ENCODE results near the gene EIF2AK2. TPM values are rescaled to one million over a fixed set of nuclear protein-coding genes. Genes with fewer than 3 reads are reported as not detected.

The EIF2AK2 gene
- total and polyA plus RNA-seq, 10 of the 15 experiments (the other 5 are each of a cell fraction or from before 2014, with no cell fraction given) = 16.2 to 81.4 (median 63.3) TPM

GRCh38 chr2:37167636-37168180 lies 10.9 kb upstream of the EIF2AK2 start (continued):
- TF ChIP-seq NR2C2 (IDR thresholded peaks at IDR 0.05; ENCODE audit: borderline replicate concordance, control insufficient read depth, insufficient read length, low read depth) (no peak), E2F8 (IDR thresholded peaks at IDR 0.05; ENCODE audit: low read depth, partially characterized antibody) (no peak), SIN3A (IDR thresholded peaks at IDR 0.05; ENCODE audit: low read depth, low read length) (no peak), ZNF274 (IDR thresholded peaks at IDR 0.05; ENCODE audit: insufficient read depth, insufficient read length) (no peak), SP1 (IDR thresholded peaks at IDR 0.05; ENCODE audit: low read depth, low read length) (no peak)
- TF ChIP-seq, protein P1, sequence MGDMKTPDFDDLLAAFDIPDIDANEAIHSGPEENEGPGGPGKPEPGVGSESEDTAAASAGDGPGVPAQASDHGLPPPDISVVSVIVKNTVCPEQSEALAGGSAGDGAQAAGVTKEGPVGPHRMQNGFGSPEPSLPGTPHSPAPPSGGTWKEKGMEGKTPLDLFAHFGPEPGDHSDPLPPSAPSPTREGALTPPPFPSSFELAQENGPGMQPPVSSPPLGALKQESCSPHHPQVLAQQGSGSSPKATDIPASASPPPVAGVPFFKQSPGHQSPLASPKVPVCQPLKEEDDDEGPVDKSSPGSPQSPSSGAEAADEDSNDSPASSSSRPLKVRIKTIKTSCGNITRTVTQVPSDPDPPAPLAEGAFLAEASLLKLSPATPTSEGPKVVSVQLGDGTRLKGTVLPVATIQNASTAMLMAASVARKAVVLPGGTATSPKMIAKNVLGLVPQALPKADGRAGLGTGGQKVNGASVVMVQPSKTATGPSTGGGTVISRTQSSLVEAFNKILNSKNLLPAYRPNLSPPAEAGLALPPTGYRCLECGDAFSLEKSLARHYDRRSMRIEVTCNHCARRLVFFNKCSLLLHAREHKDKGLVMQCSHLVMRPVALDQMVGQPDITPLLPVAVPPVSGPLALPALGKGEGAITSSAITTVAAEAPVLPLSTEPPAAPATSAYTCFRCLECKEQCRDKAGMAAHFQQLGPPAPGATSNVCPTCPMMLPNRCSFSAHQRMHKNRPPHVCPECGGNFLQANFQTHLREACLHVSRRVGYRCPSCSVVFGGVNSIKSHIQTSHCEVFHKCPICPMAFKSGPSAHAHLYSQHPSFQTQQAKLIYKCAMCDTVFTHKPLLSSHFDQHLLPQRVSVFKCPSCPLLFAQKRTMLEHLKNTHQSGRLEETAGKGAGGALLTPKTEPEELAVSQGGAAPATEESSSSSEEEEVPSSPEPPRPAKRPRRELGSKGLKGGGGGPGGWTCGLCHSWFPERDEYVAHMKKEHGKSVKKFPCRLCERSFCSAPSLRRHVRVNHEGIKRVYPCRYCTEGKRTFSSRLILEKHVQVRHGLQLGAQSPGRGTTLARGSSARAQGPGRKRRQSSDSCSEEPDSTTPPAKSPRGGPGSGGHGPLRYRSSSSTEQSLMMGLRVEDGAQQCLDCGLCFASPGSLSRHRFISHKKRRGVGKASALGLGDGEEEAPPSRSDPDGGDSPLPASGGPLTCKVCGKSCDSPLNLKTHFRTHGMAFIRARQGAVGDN (IDR thresholded peaks at IDR 0.05) = no peak
- TF ChIP-seq, protein P2, sequence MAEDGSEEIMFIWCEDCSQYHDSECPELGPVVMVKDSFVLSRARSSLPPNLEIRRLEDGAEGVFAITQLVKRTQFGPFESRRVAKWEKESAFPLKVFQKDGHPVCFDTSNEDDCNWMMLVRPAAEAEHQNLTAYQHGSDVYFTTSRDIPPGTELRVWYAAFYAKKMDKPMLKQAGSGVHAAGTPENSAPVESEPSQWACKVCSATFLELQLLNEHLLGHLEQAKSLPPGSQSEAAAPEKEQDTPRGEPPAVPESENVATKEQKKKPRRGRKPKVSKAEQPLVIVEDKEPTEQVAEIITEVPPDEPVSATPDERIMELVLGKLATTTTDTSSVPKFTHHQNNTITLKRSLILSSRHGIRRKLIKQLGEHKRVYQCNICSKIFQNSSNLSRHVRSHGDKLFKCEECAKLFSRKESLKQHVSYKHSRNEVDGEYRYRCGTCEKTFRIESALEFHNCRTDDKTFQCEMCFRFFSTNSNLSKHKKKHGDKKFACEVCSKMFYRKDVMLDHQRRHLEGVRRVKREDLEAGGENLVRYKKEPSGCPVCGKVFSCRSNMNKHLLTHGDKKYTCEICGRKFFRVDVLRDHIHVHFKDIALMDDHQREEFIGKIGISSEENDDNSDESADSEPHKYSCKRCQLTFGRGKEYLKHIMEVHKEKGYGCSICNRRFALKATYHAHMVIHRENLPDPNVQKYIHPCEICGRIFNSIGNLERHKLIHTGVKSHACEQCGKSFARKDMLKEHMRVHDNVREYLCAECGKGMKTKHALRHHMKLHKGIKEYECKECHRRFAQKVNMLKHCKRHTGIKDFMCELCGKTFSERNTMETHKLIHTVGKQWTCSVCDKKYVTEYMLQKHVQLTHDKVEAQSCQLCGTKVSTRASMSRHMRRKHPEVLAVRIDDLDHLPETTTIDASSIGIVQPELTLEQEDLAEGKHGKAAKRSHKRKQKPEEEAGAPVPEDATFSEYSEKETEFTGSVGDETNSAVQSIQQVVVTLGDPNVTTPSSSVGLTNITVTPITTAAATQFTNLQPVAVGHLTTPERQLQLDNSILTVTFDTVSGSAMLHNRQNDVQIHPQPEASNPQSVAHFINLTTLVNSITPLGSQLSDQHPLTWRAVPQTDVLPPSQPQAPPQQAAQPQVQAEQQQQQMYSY (CRISPR knock-in tag; IDR thresholded peaks at IDR 0.05) = no peak
- TF ChIP-seq, protein P3, sequence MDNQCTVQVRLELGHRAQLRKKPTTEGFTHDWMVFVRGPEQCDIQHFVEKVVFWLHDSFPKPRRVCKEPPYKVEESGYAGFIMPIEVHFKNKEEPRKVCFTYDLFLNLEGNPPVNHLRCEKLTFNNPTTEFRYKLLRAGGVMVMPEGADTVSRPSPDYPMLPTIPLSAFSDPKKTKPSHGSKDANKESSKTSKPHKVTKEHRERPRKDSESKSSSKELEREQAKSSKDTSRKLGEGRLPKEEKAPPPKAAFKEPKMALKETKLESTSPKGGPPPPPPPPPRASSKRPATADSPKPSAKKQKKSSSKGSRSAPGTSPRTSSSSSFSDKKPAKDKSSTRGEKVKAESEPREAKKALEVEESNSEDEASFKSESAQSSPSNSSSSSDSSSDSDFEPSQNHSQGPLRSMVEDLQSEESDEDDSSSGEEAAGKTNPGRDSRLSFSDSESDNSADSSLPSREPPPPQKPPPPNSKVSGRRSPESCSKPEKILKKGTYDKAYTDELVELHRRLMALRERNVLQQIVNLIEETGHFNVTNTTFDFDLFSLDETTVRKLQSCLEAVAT (IDR thresholded peaks at IDR 0.05) = no peak

All from GM12878 (cell line).